ENCODE data around the gene SETD6. TPM values are rescaled to one million over a fixed set of nuclear protein-coding genes. Genes with fewer than 3 reads are reported as not detected.

Gene SETD6
- total RNA-seq, 4 donors from 2014 or later = 37.3 to 59.2 (median 44.4) TPM

DNA sequence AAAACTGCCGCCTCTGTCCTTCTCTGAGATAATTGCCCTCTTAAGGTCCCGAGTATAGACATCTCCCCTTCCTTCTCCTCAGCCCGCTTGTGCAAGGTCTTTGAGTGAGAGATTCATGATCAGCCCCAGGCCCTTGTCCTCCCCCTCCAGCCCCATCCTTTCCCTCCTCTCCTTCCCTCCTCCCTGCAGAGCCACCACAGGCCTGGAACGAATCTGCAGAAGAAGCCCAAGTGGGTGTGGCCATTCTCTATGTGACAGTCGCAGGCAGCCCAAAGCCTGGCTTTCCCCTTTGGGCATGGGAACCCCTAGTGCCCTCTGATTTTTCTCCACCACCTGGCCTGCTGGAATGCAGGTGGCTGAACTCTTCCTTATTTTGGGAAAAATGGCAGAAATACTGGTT lies 22.6 kb upstream of the SETD6 start:
- Histone ChIP-seq H3K9me3 (no peaks in the 10 kb centered on the region), H3K36me3 (no peaks in the 10 kb centered on the region), H3K4me1 (peaks cover 0 to 2% of the 10 kb centered on the region in 2 donors), H3K27ac (no peak overlapping the region), H3K27me3 (no peaks in the 10 kb centered on the region), H3K4me3 (replicated peaks in 1 of 3) (no peak overlapping the region)
- TF ChIP-seq POLR2A (IDR thresholded peaks at IDR 0.05) = no peak
- TF ChIP-seq, protein P1, sequence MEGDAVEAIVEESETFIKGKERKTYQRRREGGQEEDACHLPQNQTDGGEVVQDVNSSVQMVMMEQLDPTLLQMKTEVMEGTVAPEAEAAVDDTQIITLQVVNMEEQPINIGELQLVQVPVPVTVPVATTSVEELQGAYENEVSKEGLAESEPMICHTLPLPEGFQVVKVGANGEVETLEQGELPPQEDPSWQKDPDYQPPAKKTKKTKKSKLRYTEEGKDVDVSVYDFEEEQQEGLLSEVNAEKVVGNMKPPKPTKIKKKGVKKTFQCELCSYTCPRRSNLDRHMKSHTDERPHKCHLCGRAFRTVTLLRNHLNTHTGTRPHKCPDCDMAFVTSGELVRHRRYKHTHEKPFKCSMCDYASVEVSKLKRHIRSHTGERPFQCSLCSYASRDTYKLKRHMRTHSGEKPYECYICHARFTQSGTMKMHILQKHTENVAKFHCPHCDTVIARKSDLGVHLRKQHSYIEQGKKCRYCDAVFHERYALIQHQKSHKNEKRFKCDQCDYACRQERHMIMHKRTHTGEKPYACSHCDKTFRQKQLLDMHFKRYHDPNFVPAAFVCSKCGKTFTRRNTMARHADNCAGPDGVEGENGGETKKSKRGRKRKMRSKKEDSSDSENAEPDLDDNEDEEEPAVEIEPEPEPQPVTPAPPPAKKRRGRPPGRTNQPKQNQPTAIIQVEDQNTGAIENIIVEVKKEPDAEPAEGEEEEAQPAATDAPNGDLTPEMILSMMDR (IDR thresholded peaks at IDR 0.05) = no peak
- WGBS, 2 donors = 43 to 55% methylated on average over 5 of the region's 5 CpGs
- no peak for DNase-seq
- intact Hi-C loops (cut with DNase I) = no loop called here

DNA sequence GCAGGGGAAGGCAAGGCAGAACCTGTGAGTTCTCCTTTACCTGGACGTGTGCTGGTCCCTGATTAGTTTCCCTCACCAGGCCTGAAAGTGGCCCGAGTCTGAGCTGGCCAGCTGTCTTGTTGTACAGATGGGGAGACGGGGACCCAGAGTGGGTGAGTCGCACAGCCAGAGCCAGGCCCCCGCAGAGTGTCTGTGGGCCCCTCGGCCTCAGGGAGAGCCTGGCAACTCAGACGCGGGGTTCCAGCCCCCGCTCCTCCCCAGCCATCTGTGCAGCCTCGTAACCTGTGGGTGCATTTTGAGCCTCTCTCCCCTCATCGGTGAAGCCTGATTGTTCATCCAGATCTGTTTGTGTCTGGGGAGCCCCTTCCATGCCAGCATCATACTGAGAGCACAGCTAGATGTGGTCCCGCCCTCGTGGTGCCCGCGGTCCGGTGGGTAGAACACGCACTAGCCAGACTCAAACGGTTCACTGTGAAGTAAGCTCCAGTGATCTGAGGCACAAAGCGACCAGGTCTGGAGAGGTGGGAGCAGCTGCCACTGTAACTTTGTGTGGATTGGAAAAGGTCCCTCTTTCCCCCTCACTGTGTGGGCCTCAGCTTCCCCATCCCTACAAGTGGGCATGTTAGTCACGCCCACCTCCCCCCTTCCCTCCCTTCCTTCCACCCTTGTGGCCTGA lies 21.4 kb upstream of the SETD6 start:
- H3K4me3 ChIP-seq (replicated peaks in 1 of 3) = no peak overlapping the region
- no peaks in the 10 kb centered on the region for H3K4me1 ChIP-seq
- intact Hi-C loops (cut with DNase I) = no loop called here
- DNase-seq = no peak
- no peak overlapping the region for H3K27ac ChIP-seq
- H3K36me3 ChIP-seq = no peaks in the 10 kb centered on the region
- WGBS, 2 donors = 82 to 85% methylated on average over 11 to 15 of the region's 20 CpGs
- H3K27me3 ChIP-seq = no peaks in the 10 kb centered on the region
- TF ChIP-seq, protein P1 (IDR thresholded peaks at IDR 0.05) = no peak
- no peak for TF ChIP-seq POLR2A (IDR thresholded peaks at IDR 0.05)
- H3K9me3 ChIP-seq = no peaks in the 10 kb centered on the region

DNA sequence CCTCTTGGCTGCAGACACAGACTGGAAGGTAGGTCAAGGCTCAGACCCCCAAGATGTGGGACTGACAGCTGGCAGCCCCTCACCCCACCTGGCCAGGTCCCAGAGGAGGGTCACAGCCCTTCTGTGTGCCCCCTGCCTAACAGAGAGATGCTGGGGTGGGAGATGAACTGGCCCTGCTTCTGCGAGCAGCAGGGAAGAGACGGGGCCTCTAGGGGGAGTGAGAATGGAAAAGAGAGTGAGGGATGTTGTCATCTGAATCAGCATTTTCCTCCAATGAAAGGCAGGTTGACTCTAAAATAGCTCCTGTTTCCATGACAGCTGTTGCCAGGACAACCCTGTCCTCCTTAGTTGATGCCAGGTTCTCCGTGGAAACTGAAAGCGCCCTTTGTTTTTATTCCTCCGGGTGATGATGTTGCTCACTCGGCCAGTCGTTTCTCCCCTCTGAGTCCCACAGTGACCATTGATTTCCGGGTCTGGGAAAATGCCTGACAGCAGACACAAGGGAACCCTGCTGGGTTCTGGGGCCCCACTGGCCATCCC lies 20.3 kb upstream of the SETD6 start:
- Histone ChIP-seq H3K9me3 (no peaks in the 10 kb centered on the region), H3K4me3 (replicated peaks in 1 of 3) (no peak overlapping the region), H3K36me3 (no peaks in the 10 kb centered on the region), H3K27ac (no peak overlapping the region), H3K4me1 (no peaks in the 10 kb centered on the region), H3K27me3 (no peaks in the 10 kb centered on the region)
- TF ChIP-seq POLR2A (IDR thresholded peaks at IDR 0.05) = no peak
- TF ChIP-seq, protein P1 (IDR thresholded peaks at IDR 0.05) = peak in 1 of 6 experiments; percentile 18
- WGBS, 2 donors = 5 to 9% methylated on average over 7 to 8 of the region's 8 CpGs
- peak; percentile 45 to 54 for DNase-seq
- intact Hi-C loops (cut with DNase I) = no loop called here

DNA sequence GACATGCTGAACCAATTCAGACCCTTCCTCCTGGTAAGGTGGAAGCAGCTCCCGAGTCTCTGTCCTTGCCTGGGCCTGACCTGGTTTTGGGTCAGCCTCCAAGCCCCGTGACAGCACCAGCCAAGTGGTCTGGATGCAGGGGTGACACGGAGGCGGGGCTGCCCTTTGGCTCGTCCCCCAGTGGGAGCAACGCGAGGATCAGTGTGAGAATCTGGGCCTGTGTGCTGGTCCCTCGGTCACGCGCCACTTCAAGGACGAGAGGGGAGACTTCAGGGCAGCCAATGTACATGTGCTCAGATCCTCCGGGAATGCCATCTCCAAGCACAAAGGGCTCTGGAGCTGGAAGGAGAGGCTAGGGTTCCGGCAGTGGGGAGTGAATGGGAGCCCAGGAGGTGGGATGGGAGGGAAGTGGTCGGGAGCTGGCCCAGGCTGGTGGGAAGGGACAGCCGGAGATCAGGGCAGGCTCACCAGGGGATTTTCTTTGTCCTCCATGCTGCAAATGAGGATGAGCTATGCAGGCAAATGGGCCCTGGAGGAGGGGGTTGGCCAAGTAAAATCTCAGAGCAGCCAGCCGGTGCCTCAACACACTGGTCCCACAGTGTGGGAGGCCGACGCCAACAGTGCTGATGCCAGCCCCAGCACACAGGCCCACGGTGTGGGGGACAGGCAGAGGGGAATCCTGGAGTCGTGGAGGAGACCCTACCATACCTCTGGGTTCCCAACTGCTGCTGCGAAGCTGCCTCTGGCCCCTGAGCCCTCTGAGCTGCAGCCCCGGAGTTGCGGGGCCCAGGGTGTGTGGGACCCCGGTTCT lies 19.6 kb upstream of the SETD6 start:
- no peak overlapping the region for H3K27ac ChIP-seq
- no peaks in the 10 kb centered on the region for H3K9me3 ChIP-seq
- TF ChIP-seq POLR2A (IDR thresholded peaks at IDR 0.05) = no peak
- TF ChIP-seq, protein P1 (IDR thresholded peaks at IDR 0.05) = no peak
- intact Hi-C loops (cut with DNase I) = no loop called here
- 57 to 64% methylated on average over 8 to 17 of the region's 24 CpGs for WGBS, 2 donors
- H3K4me1 ChIP-seq = peaks cover 0 to 2% of the 10 kb centered on the region in 2 donors
- H3K4me3 ChIP-seq (replicated peaks in 1 of 3) = no peak overlapping the region
- H3K27me3 ChIP-seq = no peaks in the 10 kb centered on the region
- H3K36me3 ChIP-seq = no peaks in the 10 kb centered on the region
- DNase-seq = no peak

DNA sequence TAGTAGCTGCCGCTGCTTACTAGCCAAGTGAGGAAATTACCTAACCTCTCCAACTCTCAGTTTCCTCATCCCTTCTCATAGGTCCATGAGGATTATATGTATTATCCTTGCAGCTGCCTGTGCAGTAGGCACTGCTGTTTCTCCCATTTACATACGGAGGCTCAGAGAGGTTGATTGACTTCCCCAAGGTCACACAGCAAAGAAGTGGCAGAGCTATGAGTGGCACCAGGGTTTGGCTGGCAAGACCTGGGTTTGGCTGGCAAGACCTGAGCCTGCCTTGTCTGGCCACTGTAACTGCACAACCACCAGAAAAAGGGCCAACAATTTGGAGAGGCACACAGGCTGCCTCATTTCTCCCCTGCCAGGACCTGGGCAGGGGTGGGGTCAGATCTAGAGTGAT lies 17.8 kb upstream of the SETD6 start:
- Histone ChIP-seq H3K27me3 (no peaks in the 10 kb centered on the region), H3K36me3 (no peaks in the 10 kb centered on the region), H3K27ac (no peak overlapping the region), H3K4me3 (replicated peaks in 1 of 3) (no peak overlapping the region), H3K9me3 (no peaks in the 10 kb centered on the region), H3K4me1 (peaks cover 5 to 13% of the 10 kb centered on the region in 2 donors)
- no peak for DNase-seq
- intact Hi-C loops (cut with DNase I) = no loop called here
- WGBS, 2 donors = 94 to 100% methylated on average over 1 to 2 of the region's 2 CpGs
- TF ChIP-seq, protein P1 (IDR thresholded peaks at IDR 0.05) = no peak
- TF ChIP-seq POLR2A (IDR thresholded peaks at IDR 0.05) = no peak

Data from thyroid gland (tissue), 4 donors.